Neural cell (in vitro differentiated cells): ENCODE measurements around the gene TMEM240. TPM values are rescaled to one million over a fixed set of nuclear protein-coding genes. Genes with fewer than 3 reads are reported as not detected.
"Not testable (repeated sequence)": the region's sequence is repeated elsewhere in the genome, so short reads cannot be mapped to it uniquely, and the experiment has no call there.

Experiments used
- H2AFZ ChIP-seq: fragments of 200-600, 300-800 bp; sonication (generic), shearing (Covaris generic); 2 replicates; pipeline ENCODE4 v1.6.0; 2014; ENCODE audit warnings: low read depth, mild to moderate bottlenecking, antibody characterized with exemption, low read length, moderate library complexity
- H3F3A ChIP-seq: fragments of 200-600 bp; shearing (Covaris generic); 2 replicates; pipeline ENCODE4 v1.6.1; 2016; ENCODE audit warnings: mild to moderate bottlenecking, moderate library complexity, mixed read lengths, antibody characterized with exemption, low read length; ENCODE audit not compliant: insufficient read depth, poor library complexity, severe bottlenecking
- H3K27ac ChIP-seq: fragments of 200-600, 300-800 bp; sonication (generic), shearing (Covaris generic); 2 replicates; pipeline ENCODE4 v1.5.1; 2014; ENCODE audit warnings: mild to moderate bottlenecking, low read length, moderate library complexity
- H3K27me3 ChIP-seq: fragments of 300-800, 200-600 bp; sonication (generic), shearing (Covaris generic); 2 replicates; pipeline ENCODE4 v1.6.0; 2014; ENCODE audit warnings: mild to moderate bottlenecking, low read depth, low read length, moderate library complexity; ENCODE audit not compliant: insufficient read depth
- H3K36me3 ChIP-seq: fragments of 300-800, 200-600 bp; sonication (generic), shearing (Covaris generic); 2 replicates; pipeline ENCODE4 v1.5.1; 2014; ENCODE audit warnings: mild to moderate bottlenecking, antibody characterized with exemption, low read length, moderate library complexity; ENCODE audit not compliant: insufficient read depth
- H3K4me2 ChIP-seq: fragments of 300-800, 200-600 bp; sonication (generic), shearing (Covaris generic); 2 replicates; pipeline ENCODE4 v1.6.0; 2014; ENCODE audit warnings: mild to moderate bottlenecking, low read length
- H3K4me3 ChIP-seq: fragments of 300-800, 200-600 bp; sonication (generic), shearing (Covaris generic); 2 replicates; pipeline ENCODE4 v1.5.1; 2014; ENCODE audit warnings: mild to moderate bottlenecking, low read length, moderate library complexity
- H3K79me2 ChIP-seq: fragments of 200-600 bp; shearing (Covaris generic); replicated peaks from 2 replicates; pipeline ENCODE4 v1.6.0; 2014; ENCODE audit warnings: mild to moderate bottlenecking, low read length, moderate library complexity; ENCODE audit not compliant: insufficient read depth
- H3K9ac ChIP-seq: fragments of 300-800, 200-600 bp; sonication (generic), shearing (Covaris generic); 2 replicates; pipeline ENCODE4 v1.6.1; 2016; ENCODE audit warnings: mild to moderate bottlenecking, low read length, mixed read lengths
- H3K9me2 ChIP-seq: fragments of 200-600 bp; shearing (Covaris generic); 2 replicates; pipeline ENCODE4 v1.6.1; 2016; ENCODE audit warnings: mild to moderate bottlenecking, low read length, mixed read lengths; ENCODE audit not compliant: insufficient read depth
- H3K9me3 ChIP-seq: fragments of 200-600, 300-800 bp; sonication (generic), shearing (Covaris generic); 2 replicates; pipeline ENCODE4 v1.6.1; 2016; ENCODE audit warnings: mild to moderate bottlenecking, mixed run types, low read length, moderate library complexity, mixed read lengths
- H4K20me1 ChIP-seq: fragments of 200-600 bp; shearing (Covaris generic); 2 replicates; pipeline ENCODE4 v1.6.1; 2016; ENCODE audit warnings: mild to moderate bottlenecking, mixed run types; ENCODE audit not compliant: insufficient read depth
- CTCF ChIP-seq: fragments of 450-650 bp; IDR thresholded peaks from 2 replicates; pipeline ENCODE4 v1.5.1; 2014; ENCODE audit warnings: antibody characterized with exemption, mild to moderate bottlenecking, moderate library complexity; ENCODE audit not compliant: poor library complexity, severe bottlenecking
- EP300 ChIP-seq: fragments of 450-650 bp; conservative IDR thresholded peaks from 2 replicates; pipeline ENCODE4 v1.6.1; 2014; ENCODE audit warnings: antibody characterized with exemption, mild to moderate bottlenecking, moderate library complexity; ENCODE audit not compliant: poor library complexity, severe bottlenecking
- EZH2 ChIP-seq: fragments of 200-600, 300-800 bp; shearing (Covaris generic), sonication (generic); IDR thresholded peaks from 2 replicates; pipeline ENCODE4 v1.6.1; 2014; ENCODE audit warnings: antibody characterized with exemption, low read length, borderline replicate concordance, mild to moderate bottlenecking; ENCODE audit not compliant: insufficient read depth, poor library complexity, severe bottlenecking
- MXI1 ChIP-seq: fragments of 450-650 bp; conservative IDR thresholded peaks from 2 replicates; pipeline ENCODE4 v1.6.1; 2014; ENCODE audit warnings: antibody characterized with exemption, mild to moderate bottlenecking; ENCODE audit not compliant: poor library complexity, severe bottlenecking
- POLR2AphosphoS5 ChIP-seq: IDR thresholded peaks from 2 replicates; pipeline ENCODE4 v1.6.1; 2012
- RAD21 ChIP-seq: fragments of 450-650 bp; conservative IDR thresholded peaks from 2 replicates; pipeline ENCODE4 v1.6.1; 2014; ENCODE audit warnings: antibody characterized with exemption, mild to moderate bottlenecking, moderate library complexity
- REST ChIP-seq: IDR thresholded peaks from 2 replicates; pipeline ENCODE4 v1.6.1; 2012; ENCODE audit warnings: borderline replicate concordance
- SMC3 ChIP-seq: fragments of 450-650 bp; conservative IDR thresholded peaks from 2 replicates; pipeline ENCODE4 v1.6.1; 2014; ENCODE audit warnings: antibody characterized with exemption, mild to moderate bottlenecking, moderate library complexity; ENCODE audit not compliant: poor library complexity
- TAF1 ChIP-seq: IDR thresholded peaks from 2 replicates; pipeline ENCODE4 v1.6.1; 2012; ENCODE audit warnings: low read depth
- polyA plus RNA-seq: library from polyadenylated mRNA; depleted of rRNA; stranded (reverse); fragments of >200 nt; gene quantifications from 2 replicates; pipeline ENCODE4 v1.2.3, GENCODE V29; 2014

TMEM240 gene
- polyA plus RNA-seq, 1 donor from 2014 or later = 46.7 TPM

DNA sequence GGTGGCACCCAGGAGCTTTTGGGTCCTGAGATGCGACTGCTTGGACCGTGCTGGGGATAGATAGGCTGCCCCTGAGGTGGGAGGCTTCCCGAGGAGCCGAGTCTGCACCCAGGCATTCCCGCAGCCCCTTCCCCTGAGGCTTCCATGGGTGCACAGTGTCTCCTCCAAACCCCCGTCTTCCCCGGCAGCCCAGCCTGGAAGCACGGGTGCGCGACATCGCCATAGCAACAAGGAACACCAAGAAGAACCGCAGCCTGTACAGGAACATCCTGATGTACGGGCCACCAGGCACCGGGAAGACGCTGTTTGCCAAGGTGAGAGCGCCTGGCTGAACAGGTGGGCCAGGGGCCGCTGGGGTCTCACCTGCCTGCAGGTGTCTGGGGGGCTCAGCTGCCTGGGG is 16.8 kb downstream of the TMEM240 start:
- not testable (repeated sequence) for H2AFZ ChIP-seq, H3K36me3 ChIP-seq, H3K4me3 ChIP-seq, H3K9me2 ChIP-seq, H4K20me1 ChIP-seq, H3K79me2 ChIP-seq, H3K27ac ChIP-seq, H3K9me3 ChIP-seq, H3K4me2 ChIP-seq, H3F3A ChIP-seq, H3K27me3 ChIP-seq, H3K9ac ChIP-seq

GRCh38 chr1:1523226-1523625 is 17.2 kb downstream of the TMEM240 start:
- H3F3A ChIP-seq, H3K9me3 ChIP-seq, H3K9ac ChIP-seq, H2AFZ ChIP-seq, H4K20me1 ChIP-seq, H3K27me3 ChIP-seq, H3K36me3 ChIP-seq, H3K4me3 ChIP-seq, H3K79me2 ChIP-seq, H3K9me2 ChIP-seq, H3K27ac ChIP-seq, H3K4me2 ChIP-seq: not testable (repeated sequence)

DNA sequence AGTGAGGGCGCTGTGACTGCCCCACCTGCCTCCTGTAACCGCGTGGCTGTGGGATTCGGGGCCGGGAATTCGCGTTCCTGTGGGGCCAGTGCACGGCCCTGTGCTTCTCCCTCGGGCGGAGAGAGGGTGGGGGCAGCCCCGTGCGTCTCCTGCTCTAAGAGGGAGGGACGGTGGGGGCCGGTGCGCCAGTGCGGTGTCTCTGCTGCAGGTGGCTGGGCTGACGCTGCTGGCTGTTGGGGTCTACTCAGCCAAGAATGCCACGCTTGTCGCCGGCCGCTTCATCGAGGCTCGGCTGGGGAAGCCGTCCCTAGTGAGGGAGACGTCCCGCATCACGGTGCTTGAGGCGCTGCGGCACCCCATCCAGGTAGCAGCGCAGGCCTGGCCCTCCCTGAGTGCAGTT is 17.9 kb downstream of the TMEM240 start:
- not testable (repeated sequence) for H3K27me3 ChIP-seq, H2AFZ ChIP-seq, H3K9me2 ChIP-seq, H3K9ac ChIP-seq, H3K36me3 ChIP-seq, H3K27ac ChIP-seq, H3K9me3 ChIP-seq, H4K20me1 ChIP-seq, H3F3A ChIP-seq, H3K4me3 ChIP-seq, H3K79me2 ChIP-seq, H3K4me2 ChIP-seq

GRCh38 chr1:1521331-1521730 is 19.1 kb downstream of the TMEM240 start:
- Histone ChIP-seq H3K9me2 (no peaks in the 10 kb centered on the region), H3K79me2 (no peaks in the 10 kb centered on the region), H3K4me3 (no peak overlapping the region), H4K20me1 (no peaks in the 10 kb centered on the region), H3K36me3 (no peaks in the 10 kb centered on the region), H3K9ac (no peak overlapping the region), H3K27ac (no peak overlapping the region), H2AFZ (no peak overlapping the region), H3F3A (no peaks in the 10 kb centered on the region), H3K9me3 (no peaks in the 10 kb centered on the region), H3K27me3 (no peaks in the 10 kb centered on the region), H3K4me2 (no peak overlapping the region)
- TF ChIP-seq CTCF (no peak), EZH2 (no peak), MXI1 (no peak), POLR2AphosphoS5 (no peak), TAF1 (no peak), EP300 (no peak), SMC3 (no peak), REST (no peak), RAD21 (no peak)

DNA sequence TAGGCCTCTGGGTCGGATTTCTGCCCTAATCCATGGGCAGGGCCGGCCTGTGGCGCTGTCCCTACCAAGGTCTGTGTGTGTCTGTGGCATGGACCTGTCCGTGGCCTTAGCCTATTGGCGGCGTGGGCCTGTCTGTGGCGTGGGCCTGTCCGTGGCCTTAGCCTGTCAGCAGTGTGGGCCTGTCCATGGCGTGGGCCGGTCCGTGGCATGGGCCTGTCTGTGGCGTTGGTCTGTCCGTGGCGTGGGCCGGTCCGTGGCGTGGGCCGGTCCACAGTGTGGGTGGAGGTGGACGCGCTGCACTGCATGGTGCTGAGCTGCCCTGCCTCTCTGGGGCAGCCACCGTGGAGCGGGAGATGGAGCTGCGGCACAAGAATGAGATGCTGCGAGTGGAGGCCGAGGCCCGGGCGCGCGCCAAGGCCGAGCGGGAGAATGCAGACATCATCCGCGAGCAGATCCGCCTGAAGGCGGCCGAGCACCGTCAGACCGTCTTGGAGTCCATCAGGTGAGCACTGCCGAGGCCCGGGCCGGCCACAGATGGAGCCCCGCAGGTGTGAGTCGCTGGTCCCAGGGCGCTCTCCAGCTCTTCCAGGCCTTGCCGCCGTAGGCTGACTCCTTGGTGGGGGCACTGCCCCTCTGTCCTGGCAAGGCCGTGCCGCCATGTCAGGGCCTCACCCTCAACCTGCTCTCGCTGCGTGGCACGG is 20.5 kb downstream of the TMEM240 start:
- H3K79me2 ChIP-seq, H3K27ac ChIP-seq, H3K4me3 ChIP-seq, H3K9ac ChIP-seq, H2AFZ ChIP-seq, H3K27me3 ChIP-seq, H3K9me2 ChIP-seq, H3F3A ChIP-seq, H3K9me3 ChIP-seq, H4K20me1 ChIP-seq, H3K4me2 ChIP-seq, H3K36me3 ChIP-seq: not testable (repeated sequence)
